Cortex of kidney (tissue), 1 donor: ENCODE results near the gene TRAF1.

Experiments
- DNase-seq: peaks from one replicate; lab custom pipeline; 2025; lab: John Stamatoyannopoulos, UW

Gene TRAF1

GRCh38 chr9:120870206-120870605, 56.4 kb downstream of the TRAF1 start:
- no peak for DNase-seq

DNA sequence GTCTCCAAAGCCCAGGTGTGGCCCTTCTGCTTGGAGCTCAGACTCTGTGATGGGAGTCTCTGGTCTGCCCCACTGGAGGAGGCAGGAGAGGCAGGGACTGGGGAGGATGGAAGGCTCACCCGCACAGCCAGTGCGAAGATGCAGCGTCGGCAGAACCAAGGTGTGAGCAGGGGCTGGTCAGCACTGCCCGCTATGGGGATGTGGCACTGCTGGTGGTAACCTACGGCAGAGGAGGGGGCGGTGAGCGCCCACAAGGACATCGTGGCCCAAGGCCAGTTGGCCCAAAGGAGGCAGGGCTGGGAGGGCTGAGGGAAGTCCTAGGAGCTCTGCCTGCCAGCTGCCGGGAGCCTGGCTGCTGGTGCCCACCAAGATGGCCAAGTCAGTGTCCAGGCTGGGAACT, 56.9 kb downstream of the TRAF1 start:
- DNase-seq = no peak

GRCh38 chr9:120869360-120869687, 57.3 kb downstream of the TRAF1 start:
- DNase-seq = no peak

GRCh38 chr9:120868676-120869359, 57.8 kb downstream of the TRAF1 start:
- DNase-seq = peak; percentile 30

- DNase-seq = no peak
Measured at GRCh38 chr9:120868339-120868675, 58.3 kb downstream of the TRAF1 start.

- DNase-seq = no peak
Measured at GRCh38 chr9:120867676-120868338, 58.8 kb downstream of the TRAF1 start.

DNA sequence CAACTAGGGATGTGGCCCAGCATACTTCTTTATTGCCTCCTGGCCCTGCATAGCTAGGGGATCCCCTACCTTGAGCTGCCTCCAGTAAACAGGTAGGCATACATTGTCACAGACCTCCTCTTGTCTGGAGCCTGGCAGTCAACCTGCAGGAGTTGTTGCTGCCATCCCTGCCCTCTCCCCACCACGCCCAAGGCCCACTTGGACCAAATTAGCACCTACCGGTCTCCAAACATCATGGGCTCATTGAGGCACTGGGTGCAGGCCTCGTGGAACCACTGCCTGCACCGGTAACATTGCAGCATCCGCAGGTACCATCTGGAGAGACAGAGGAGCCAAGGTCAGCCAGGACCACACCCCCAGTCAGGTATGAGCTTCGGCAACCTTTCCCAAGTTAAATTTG, 59.9 kb downstream of the TRAF1 start:
- DNase-seq = no peak

DNA sequence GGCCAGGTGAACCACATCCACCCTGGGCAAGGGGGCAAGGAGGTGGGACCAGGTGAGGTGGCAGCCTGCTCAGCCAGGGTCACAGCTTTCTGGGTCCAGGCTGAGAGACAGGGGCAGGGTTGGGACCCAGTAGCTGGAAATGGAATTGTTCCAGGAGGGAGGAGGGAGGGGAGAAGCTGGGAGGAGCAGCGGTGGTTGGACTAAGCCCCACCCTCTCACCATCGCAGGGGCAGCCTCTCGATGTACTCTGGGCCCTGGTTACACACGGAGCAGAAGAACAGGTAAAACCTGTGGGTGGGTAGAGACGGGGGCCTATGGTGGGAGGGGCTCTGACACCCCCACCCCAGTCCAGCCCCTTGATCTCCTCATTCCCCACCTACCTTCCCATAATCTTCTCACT, 60.8 kb downstream of the TRAF1 start:
- no peak for DNase-seq

- DNase-seq = no peak
Measured at GRCh38 chr9:120865176-120865575, 61.4 kb downstream of the TRAF1 start.

DNA sequence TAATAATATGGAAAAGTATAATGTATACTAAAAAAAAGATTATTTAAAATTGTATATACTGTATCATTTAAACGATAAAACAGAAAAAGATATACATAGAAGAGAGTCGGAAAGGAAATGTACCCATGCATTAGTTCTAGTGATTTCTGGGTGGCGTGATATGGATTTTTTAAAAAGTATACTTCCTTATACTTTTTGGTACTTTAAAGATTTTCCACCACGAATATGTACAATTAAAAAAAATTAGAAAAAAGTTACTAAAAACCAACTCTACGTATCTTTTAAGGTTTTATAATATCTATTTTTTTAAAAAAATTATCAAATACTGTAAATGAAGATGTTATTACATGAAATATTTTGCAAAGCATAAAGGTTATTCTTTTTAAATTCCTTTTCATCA, 61.9 kb downstream of the TRAF1 start:
- no peak for DNase-seq

DNA sequence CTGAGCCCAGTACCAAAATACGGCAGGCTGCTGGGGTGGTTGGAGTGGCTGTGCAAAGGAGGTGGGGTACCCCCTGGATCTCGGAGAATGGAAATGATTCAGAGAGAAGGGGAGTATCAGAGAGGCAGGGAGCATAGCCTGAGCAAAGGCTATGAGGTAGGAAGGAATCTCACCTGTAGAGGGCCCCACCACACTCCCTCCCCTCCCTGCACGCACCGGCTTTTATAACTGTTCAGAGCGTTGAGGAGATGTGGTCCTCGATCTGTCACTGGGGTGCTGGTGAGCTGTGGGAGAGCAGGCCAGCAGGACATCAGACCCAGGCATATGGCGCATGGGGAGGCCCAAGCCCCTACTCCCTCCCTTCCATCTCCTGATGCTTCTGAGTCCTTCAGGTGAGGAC, 62.8 kb downstream of the TRAF1 start:
- no peak for DNase-seq

DNA sequence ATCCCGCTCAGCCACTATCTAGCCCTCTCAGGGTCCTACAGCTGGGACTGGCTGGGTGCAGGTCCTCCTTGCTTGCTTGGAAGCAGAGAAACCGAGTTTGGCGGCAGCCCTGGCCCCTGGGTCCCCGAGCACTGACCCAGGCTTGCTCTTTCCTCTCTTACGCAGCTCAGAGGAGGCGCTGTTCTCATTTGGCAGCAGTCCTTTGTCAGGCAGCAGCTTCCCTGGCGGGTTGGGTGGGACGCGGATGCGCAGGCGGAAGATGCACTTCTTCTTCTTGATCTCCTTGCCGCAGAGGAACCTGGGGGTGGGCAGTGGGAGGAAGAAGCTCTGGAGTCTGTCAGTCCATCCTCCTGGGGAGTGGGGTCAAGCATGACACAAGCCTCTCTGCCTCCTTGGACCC, 64.1 kb downstream of the TRAF1 start:
- no peak for DNase-seq

DNA sequence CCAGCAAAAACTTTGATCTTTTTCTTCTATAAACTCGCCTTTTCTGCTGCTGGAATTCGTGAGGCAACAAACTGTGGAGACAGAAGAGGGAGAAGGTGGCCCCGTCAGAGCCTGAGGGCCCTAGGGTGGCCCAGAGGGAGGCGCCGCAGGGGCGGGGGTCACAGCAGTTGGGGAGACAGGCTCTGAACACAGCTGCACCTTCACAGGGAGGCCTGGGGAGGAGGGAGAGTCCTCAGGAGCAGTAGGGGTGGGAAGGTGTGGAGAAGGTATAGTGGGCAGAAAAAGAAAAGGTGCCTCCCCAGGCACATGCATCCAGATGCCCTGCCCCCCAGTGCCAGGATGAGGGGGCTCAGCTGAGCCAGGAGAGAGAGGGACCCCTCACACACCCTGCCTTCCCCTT, 64.7 kb downstream of the TRAF1 start:
- no peak for DNase-seq

DNA sequence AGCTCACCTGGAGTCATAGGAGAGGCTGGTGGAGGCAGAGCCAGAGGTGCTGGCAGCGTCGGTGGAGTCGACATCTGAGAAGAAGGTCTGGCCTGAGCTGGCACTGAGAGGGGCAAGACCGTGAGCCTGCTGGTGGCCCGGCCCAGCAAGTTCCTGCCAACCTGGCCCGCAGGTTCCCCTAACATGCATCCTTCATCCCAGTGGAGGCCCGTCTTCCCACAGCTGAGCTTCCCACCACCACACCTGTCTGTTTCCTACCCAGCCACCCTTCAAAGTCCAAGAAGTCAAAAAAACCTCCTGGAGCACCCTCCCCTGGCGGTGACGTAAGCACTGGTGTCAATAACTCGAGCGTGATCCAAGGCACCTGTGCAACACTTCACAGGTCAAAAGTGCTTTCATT, 66.5 kb downstream of the TRAF1 start:
- no peak for DNase-seq

DNA sequence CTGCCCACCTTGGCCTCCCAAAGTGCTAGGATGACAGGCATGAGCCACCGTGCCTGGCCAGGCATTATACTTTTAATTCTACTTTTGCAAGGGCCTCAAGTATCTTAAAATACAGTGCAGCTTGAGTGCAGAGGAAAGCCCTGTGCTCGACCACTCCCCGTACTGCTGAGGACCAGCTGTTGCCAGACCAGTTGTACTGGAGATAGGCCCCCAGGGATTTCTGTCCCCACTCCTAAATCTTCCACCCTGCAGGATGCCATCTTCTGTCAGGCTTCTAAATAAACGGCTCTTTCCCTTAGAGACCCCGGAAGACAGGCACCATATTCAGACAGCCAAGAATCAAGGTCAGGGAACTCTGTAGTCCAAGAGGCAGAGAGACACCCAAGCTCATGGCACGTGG, 67.2 kb downstream of the TRAF1 start:
- DNase-seq = no peak

GRCh38 chr9:120857902-120858301, 68.7 kb downstream of the TRAF1 start:
- no peak for DNase-seq

DNA sequence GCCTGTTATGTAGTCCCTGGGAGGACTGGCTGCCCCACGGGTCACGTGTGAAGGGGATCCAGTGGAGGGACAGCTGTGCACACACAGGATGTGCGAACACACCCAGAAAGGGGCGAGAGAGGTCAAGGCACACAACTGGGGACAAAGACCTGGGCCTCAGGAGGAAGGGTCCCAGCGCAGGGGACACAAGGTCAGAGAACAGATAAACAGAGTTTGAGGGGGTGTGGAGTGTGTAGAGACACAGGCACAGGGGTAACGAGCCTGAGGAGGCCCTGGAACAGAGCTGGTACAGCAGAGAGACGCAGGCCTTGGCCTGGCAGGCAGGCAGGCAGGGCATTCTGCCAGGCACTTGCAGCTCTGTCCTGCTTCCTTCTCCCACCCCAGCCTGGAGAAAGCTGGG, 69.1 kb downstream of the TRAF1 start:
- no peak for DNase-seq

- no peak for DNase-seq
Measured at GRCh38 chr9:120856700-120857099, 69.9 kb downstream of the TRAF1 start.

DNA sequence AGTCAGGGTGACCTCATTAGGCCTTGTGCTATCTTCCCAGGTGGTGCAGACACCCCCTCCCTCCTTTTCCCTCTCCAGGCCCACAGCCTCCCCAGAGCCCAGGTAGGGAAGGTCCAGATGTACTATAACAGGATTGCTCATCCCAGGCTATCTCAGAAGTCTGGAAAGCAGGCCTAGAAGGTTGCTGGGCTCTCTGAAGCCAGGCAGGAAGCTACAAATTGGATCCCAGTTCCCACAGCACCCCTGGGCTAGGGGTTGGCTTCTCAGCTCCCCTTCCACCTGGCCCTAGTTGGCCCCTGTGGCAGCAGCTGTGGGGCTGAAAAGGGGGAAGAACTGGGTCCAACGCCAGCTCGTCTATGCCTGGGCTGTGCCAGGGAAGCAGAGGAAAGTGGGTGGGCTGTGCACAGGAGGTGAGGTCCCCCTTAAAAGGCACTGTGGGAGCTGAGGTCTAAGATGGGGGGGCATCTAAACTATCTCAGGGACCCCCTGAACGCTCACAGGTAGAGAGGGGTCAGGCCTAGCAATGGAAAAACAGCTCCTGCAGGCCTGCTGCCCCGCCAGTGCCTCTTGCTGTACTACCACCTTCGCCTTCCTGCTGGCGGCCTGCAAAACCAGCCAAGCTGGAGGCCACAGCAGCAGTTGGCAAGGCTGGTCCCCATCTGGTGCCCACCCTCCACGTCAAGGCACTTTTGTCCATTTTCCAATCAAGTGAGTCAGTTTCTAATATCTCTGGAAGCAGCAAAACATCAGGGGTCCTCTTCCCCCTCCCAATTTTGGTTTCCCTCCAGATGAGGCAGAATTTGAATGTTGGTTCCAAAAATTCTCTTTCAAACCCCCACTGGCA, 70.5 kb downstream of the TRAF1 start:
- DNase-seq = no peak

DNA sequence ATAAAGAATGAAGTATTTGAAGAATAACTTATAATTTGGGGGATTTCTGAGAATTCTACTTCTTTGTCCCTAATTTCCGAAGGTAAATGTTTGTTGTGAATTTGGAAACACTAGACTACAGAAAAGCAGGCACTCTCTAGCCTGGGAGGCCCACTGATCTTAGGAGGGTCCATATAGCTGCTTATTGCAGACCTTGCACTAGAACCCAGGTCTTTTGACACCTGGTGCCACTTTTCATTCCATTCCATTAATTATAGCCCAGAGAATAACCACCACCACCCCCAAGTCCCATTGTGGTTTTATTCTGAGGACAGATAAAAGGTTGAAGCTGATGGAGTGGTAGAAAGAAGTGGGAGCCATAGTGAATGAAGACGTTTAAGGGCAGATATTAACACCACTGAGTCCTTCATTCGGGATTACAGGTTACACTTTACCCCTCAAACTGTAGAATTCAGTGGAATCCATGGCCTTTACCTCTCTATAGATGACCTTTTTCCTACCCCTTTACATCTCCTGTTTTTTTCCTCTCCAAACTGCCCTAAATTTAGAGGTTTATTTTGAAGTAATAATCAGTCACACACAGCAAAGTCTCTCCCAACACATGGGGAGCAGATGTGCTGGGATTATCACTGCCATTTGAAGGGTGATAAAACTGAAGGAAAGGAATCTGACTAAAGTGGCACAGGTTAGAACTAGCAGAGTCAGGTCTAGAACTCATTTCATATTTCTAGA, 71.8 kb downstream of the TRAF1 start:
- DNase-seq = no peak

- no peak for DNase-seq
Measured at GRCh38 chr9:120853198-120853597, 73.4 kb downstream of the TRAF1 start.
